ENCODE data around the gene FRMD3. TPM values are rescaled to one million over a fixed set of nuclear protein-coding genes. Genes with fewer than 3 reads are reported as not detected.

FRMD3 gene
- total RNA-seq, 4 donors from 2014 or later = 2.2 to 5.8 (median 4.4) TPM

DNA sequence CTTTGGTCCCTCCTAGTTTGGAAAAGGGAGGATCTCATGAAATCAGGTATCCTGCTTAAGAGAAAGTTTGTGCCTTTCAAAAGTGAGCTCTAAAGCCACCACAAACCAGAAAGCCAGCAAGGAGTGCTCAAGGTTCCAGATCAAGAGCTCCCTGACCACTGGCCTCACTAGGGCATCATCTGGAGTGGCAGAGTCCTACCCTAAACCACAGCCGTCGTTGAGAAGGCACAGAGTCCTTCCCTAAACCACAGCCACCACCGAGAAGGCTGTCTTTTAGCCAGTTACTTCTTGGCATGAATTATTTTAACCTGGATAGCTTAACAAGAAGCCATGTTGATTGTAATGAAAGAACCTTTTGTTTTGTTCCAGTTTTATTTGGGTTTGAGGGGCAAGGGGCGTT, 102.9 kb downstream of the FRMD3 start:
- TF ChIP-seq, protein P1, sequence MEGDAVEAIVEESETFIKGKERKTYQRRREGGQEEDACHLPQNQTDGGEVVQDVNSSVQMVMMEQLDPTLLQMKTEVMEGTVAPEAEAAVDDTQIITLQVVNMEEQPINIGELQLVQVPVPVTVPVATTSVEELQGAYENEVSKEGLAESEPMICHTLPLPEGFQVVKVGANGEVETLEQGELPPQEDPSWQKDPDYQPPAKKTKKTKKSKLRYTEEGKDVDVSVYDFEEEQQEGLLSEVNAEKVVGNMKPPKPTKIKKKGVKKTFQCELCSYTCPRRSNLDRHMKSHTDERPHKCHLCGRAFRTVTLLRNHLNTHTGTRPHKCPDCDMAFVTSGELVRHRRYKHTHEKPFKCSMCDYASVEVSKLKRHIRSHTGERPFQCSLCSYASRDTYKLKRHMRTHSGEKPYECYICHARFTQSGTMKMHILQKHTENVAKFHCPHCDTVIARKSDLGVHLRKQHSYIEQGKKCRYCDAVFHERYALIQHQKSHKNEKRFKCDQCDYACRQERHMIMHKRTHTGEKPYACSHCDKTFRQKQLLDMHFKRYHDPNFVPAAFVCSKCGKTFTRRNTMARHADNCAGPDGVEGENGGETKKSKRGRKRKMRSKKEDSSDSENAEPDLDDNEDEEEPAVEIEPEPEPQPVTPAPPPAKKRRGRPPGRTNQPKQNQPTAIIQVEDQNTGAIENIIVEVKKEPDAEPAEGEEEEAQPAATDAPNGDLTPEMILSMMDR (IDR thresholded peaks at IDR 0.05) = no peak
- no peak for TF ChIP-seq POLR2A (IDR thresholded peaks at IDR 0.05)
- no peak for DNase-seq (ENCODE audit: low spot score in 2 of 2)
- intact Hi-C loops (cut with DNase I; ENCODE audit: low total_unique reads) = no loop called here
- H3K4me3 ChIP-seq (ENCODE audit: low read depth, poor library complexity, severe bottlenecking) = no peak overlapping the region
- 83 to 87% methylated on average over 4 of the region's 4 CpGs for WGBS, 2 donors

DNA sequence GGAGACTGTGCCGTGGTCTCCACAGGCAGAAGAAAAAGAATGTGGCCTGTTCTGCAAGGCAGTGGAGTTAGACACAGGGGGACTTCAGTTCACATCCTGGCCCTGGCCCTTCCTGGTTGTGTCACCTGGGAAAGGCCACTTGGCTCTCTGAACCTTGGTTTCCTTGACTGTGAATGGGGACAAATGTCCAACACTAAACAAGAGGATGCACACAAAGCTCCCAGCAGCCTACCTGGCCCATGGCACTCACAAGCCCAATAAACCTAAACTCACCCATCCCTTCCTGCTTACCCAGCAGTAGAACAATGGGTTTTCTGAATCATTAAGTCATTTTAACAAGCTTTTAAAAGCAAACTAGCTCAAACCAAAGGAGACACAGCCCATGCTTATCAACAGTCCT, 103.9 kb downstream of the FRMD3 start:
- WGBS, 2 donors = 94 to 100% methylated on average over 1 of the region's 1 CpG
- no peak overlapping the region for H3K4me3 ChIP-seq (ENCODE audit: low read depth, poor library complexity, severe bottlenecking)
- DNase-seq (ENCODE audit: low spot score in 2 of 2) = no peak
- TF ChIP-seq, protein P1 (IDR thresholded peaks at IDR 0.05) = no peak
- TF ChIP-seq POLR2A (IDR thresholded peaks at IDR 0.05) = no peak
- intact Hi-C loops (cut with DNase I; ENCODE audit: low total_unique reads) = no loop called here

DNA sequence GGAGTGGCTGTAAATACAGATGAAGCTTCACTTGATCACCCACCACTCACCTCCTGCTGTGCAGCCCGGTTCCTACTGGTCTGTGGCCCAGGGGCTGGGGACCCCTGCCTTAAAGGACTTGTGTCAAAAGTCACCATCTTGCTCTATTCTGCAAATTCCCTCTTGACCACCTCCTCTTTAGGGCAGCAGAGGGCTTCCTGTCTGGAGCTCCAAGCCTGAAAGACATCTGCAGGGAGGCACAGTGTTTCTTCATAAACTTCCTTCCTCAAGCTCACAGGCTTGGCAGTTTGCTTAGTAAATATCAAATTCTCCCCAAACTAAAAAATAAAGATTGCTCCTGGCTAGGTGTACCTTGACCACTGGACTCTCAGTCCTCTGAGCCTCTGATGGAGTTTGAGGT, 104.4 kb downstream of the FRMD3 start:
- WGBS, 2 donors = 89 to 100% methylated on average over 1 of the region's 1 CpG
- H3K4me3 ChIP-seq (ENCODE audit: low read depth, poor library complexity, severe bottlenecking) = no peak overlapping the region
- DNase-seq (ENCODE audit: low spot score in 2 of 2) = no peak
- intact Hi-C loops (cut with DNase I; ENCODE audit: low total_unique reads) = no loop called here
- no peak for TF ChIP-seq POLR2A (IDR thresholded peaks at IDR 0.05)
- TF ChIP-seq, protein P1 (IDR thresholded peaks at IDR 0.05) = no peak

DNA sequence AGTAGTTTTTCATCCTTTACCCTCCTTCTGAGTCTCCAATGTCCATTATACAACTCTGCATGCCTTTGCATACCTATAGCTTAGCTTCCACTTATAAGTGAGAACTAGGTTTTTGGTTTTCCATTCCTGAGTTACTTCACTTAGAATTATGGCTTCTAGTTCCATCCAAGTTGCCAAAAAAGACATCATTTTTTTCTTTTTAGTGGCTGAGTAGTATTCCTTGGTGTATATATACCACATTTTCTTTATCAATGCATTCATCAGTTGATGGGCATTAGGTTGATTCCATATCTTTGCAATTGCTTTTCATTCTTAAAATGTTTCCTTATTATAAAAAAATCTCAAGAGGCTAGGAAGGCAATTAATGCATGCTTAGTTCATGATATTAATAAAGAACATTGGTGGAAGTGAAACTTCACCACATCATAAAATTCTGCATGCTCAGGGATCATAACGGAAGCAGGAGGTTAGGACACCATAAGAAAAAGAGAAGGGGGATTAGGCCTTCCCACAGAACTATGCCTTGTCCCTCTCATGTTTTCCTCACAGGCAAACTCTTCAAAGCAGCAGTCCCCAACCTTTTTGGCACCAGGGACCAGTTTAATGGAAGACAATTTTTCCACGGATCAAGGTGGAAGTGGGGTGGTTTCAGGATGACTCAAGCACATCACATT, 105.2 kb downstream of the FRMD3 start:
- no peak overlapping the region for H3K4me3 ChIP-seq (ENCODE audit: low read depth, poor library complexity, severe bottlenecking)
- TF ChIP-seq, protein P1 (IDR thresholded peaks at IDR 0.05) = no peak
- TF ChIP-seq POLR2A (IDR thresholded peaks at IDR 0.05) = no peak
- intact Hi-C loops (cut with DNase I; ENCODE audit: low total_unique reads) = no loop called here
- no peak for DNase-seq (ENCODE audit: low spot score in 2 of 2)
- 78 to 87% methylated on average over 2 of the region's 2 CpGs for whole genome bisulfite sequencing, 2 donors

DNA sequence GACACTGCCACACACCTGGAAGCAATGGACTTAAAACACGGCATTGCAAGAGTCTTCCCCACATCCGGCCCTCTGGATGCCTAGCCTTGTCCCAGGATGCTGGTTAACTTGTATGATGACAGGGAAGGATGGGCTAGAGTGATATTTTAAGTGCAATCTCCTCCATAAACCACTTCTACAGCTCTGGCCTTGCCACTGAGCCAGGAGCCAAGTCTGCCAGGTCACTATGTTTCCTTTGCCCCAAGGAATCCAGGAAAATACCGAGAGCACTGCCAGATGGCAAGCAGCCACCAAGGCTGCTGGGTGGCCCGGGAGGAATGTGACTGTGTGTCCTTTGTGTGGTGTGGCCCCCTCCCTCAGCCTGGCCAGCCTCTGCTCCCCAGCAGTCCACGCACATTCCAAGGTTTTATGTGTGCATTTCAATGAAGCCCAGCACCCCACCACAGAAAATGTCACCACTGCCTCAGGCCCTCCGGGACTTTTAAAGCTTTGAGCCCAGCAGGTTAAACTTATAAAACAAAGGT, 106.0 kb downstream of the FRMD3 start:
- H3K4me3 ChIP-seq (ENCODE audit: low read depth, poor library complexity, severe bottlenecking) = no peak overlapping the region
- TF ChIP-seq, protein P1 (IDR thresholded peaks at IDR 0.05) = no peak
- TF ChIP-seq POLR2A (IDR thresholded peaks at IDR 0.05) = no peak
- 18 to 28% methylated on average over 6 of the region's 6 CpGs for WGBS, 2 donors
- DNase-seq (ENCODE audit: low spot score in 2 of 2) = peak; percentile 22 to 88
- intact Hi-C loops (cut with DNase I; ENCODE audit: low total_unique reads) = no loop called here

All from lower leg skin (tissue), 4 donors.